Transverse colon (tissue), 4 donors: ENCODE data around the gene ZC3H8. TPM values are rescaled to one million over a fixed set of nuclear protein-coding genes. Genes with fewer than 3 reads are reported as not detected.

Source experiments
- DNase-seq: peaks from one replicate; pipeline ENCODE4 v3.0.0-alpha.2; 2019
- H3K27ac ChIP-seq, 4 donors: fragments of 200-600 bp; sonication (generic); 2 replicates each; pipeline ENCODE4 v1.5.1; 2016 to 2018; ENCODE audit warnings: inconsistent platforms in 4 of 4
- H3K27me3 ChIP-seq: fragments of 200-600 bp; sonication (generic); 2 replicates; pipeline ENCODE4 v1.5.1; 2017; ENCODE audit warnings: inconsistent platforms
- H3K36me3 ChIP-seq, 4 donors: fragments of 200-600 bp; sonication (generic); 2 replicates each; pipeline ENCODE4 v1.5.1; 2017 to 2019; ENCODE audit warnings: inconsistent platforms in 4 of 4
- H3K4me1 ChIP-seq, 4 donors: fragments of 200-600 bp; sonication (generic); 2 replicates each; pipeline ENCODE4 v1.5.1; 2017 to 2020; ENCODE audit warnings: inconsistent platforms in 4 of 4
- H3K4me3 ChIP-seq, 4 donors: fragments of 200-600 bp; sonication (generic); 1 replicate in 1 of 4; 2 replicates in 3 of 4; pipeline versions ENCODE4 v1.5.1 to v1.6.1; 2017 to 2019; ENCODE audit warnings: inconsistent platforms in 4 of 4
- H3K9me3 ChIP-seq, 2 donors: fragments of 200-600 bp; sonication (generic); 2 replicates each; pipeline ENCODE4 v1.5.1; 2017 to 2019; ENCODE audit warnings: inconsistent platforms in 2 of 2
- CTCF ChIP-seq, 5 experiments: fragments of 200-600 bp in 3 of 5; fragments of 450-650 bp in 2 of 5; sonication (generic) in 3 of 5; IDR thresholded peaks; 1 replicate in 2 of 5; 2 replicates in 3 of 5; pipeline ENCODE4 v1.5.1; 2016 to 2017; ENCODE audit warnings: antibody characterized with exemption in 5 of 5, inconsistent platforms in 3 of 5, mild to moderate bottlenecking in 2 of 5, moderate library complexity in 1 of 5
- EP300 ChIP-seq: sonication (generic); formaldehyde crosslinking; IDR thresholded peaks from one replicate; pipeline ENCODE4 v1.6.1; 2017; ENCODE audit warnings: antibody characterized with exemption, low read depth
- POLR2A ChIP-seq: fragments of 450-650 bp; IDR thresholded peaks from one replicate; pipeline ENCODE4 v1.6.1; 2016; ENCODE audit warnings: antibody characterized with exemption, mild to moderate bottlenecking, moderate library complexity
- POLR2AphosphoS5 ChIP-seq, 3 donors: sonication (generic); formaldehyde crosslinking; IDR thresholded peaks; one replicate each; pipeline ENCODE4 v1.6.1; 2016; ENCODE audit warnings: antibody characterized with exemption in 3 of 3
- WGBS, 2 donors: methylation state at CpG; one replicate each; pipeline ENCODE4 v1.1.5; 2018; ENCODE audit warnings: low coverage in 1 of 2; 5-methylcytosine and 5-hydroxymethylcytosine counted together
- in situ Hi-C, 4 donors: fragments of 200-750 bp; cut with MboI; loops; one replicate each; pipeline versions ENCODE4 v1.15.0 to v1.15.1; 2017; ENCODE audit warnings: low sequenced_read_pairs in 3 of 4, low pct_ligation_motif_present in 1 of 4, low pct_unique_long_range_greater_than_20kb in 1 of 4
- intact Hi-C: fragments of 100-400 bp; cut with DNase I; formaldehyde crosslinking; loops from one replicate; pipeline ENCODE4 v1.15.1; 2023; ENCODE audit warnings: low total_unique reads
- total RNA-seq, 4 donors: library from RNA; depleted of rRNA; stranded (reverse); fragments of >200 nt; gene quantifications; one replicate each; pipeline ENCODE4 v1.1.0, GENCODE V29; 2016

Gene ZC3H8
- total RNA-seq, 4 donors from 2014 or later: 1.6 to 83.2 (median 12.1) TPM

- Histone ChIP-seq H3K27ac (no peak overlapping the region), H3K4me1 (peaks cover 0 to 5% (median 1%) of the 10 kb centered on the region in 4 donors), H3K4me3 (no peak overlapping the region), H3K27me3 (peaks cover 36% of the 10 kb centered on the region), H3K36me3 (no peaks in the 10 kb centered on the region), H3K9me3 (no peaks in the 10 kb centered on the region)
- in situ Hi-C loops: no loop called here
- 92% methylated on average over 7 of the region's 8 CpGs; no CpG with 5 or more reads in 1 of the 2 donors for WGBS, 2 donors
- DNase-seq: no peak
- TF ChIP-seq CTCF (IDR thresholded peaks at IDR 0.05) (no peak), POLR2A (no peak), POLR2AphosphoS5 (IDR thresholded peaks at IDR 0.05) (no peak), EP300 (no peak)
- intact Hi-C loops: no loop called here
These were observed 70.7 kb downstream of the ZC3H8 start for GRCh38 chr2:112184121-112184520.

GRCh38 chr2:112183327-112184025 lies 71.4 kb downstream of the ZC3H8 start:
- Histone ChIP-seq H3K4me3 (no peak overlapping the region), H3K4me1 (peaks cover 0 to 5% (median 1%) of the 10 kb centered on the region in 4 donors), H3K27ac (no peak overlapping the region), H3K36me3 (no peaks in the 10 kb centered on the region), H3K9me3 (no peaks in the 10 kb centered on the region), H3K27me3 (peaks cover 40% of the 10 kb centered on the region)
- in situ Hi-C loops: no loop called here
- DNase-seq: no peak
- WGBS, 2 donors: 92 to 100% methylated on average over 4 to 8 of the region's 8 CpGs
- TF ChIP-seq POLR2AphosphoS5 (IDR thresholded peaks at IDR 0.05): no peak
- no peak for TF ChIP-seq EP300
- TF ChIP-seq POLR2A: no peak
- no peak for TF ChIP-seq CTCF (IDR thresholded peaks at IDR 0.05)
- intact Hi-C loops: no loop called here

DNA sequence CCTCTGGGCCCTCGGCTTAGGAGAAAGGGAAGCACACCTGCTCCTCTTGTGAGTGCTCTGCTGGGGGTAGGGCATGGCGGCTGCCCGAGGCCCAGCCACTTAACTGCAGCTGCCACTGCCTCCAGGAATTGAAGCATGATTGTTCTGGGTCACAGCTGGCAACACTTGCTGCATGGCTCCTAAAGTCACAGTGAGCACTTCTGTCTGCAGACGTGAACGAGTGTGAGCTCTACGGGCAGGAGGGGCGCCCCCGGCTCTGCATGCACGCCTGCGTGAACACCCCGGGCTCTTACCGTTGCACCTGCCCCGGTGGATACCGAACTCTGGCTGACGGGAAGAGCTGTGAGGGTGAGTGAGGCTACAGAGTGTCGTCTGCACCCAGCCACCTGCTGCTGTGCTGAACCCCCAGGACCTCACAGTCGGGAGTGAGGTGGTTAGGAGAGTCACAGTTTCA lies 72.2 kb downstream of the ZC3H8 start:
- no peaks in the 10 kb centered on the region for H3K36me3 ChIP-seq
- intact Hi-C loops: no loop called here
- no peak for DNase-seq
- H3K9me3 ChIP-seq: no peaks in the 10 kb centered on the region
- WGBS, 2 donors: 71% methylated on average over 17 of the region's 17 CpGs; no CpG with 5 or more reads in 1 of the 2 donors
- in situ Hi-C loops: no loop called here
- H3K27me3 ChIP-seq: peaks cover 43% of the 10 kb centered on the region
- no peak overlapping the region for H3K27ac ChIP-seq
- H3K4me1 ChIP-seq: peaks cover 0 to 5% (median 1%) of the 10 kb centered on the region in 4 donors
- TF ChIP-seq POLR2A (no peak), CTCF (IDR thresholded peaks at IDR 0.05) (no peak), POLR2AphosphoS5 (IDR thresholded peaks at IDR 0.05) (no peak), EP300 (no peak)
- no peak overlapping the region for H3K4me3 ChIP-seq

GRCh38 chr2:112181571-112182290 lies 73.1 kb downstream of the ZC3H8 start:
- intact Hi-C loops (no loop called here), in situ Hi-C loops (no loop called here)
- H3K4me3 ChIP-seq: peak overlapping the region in 1 of 4 donors; percentile 20
- H3K36me3 ChIP-seq: no peaks in the 10 kb centered on the region
- no peak for TF ChIP-seq POLR2AphosphoS5 (IDR thresholded peaks at IDR 0.05)
- TF ChIP-seq POLR2A: no peak
- TF ChIP-seq EP300: no peak
- no peak for TF ChIP-seq CTCF (IDR thresholded peaks at IDR 0.05)
- H3K4me1 ChIP-seq: peaks cover 0 to 5% (median 1%) of the 10 kb centered on the region in 4 donors
- H3K9me3 ChIP-seq: no peaks in the 10 kb centered on the region
- DNase-seq: no peak
- peaks cover 43% of the 10 kb centered on the region for H3K27me3 ChIP-seq
- no peak overlapping the region for H3K27ac ChIP-seq
- WGBS, 2 donors: 19% methylated on average over 49 of the region's 54 CpGs; no CpG with 5 or more reads in 1 of the 2 donors
